GM12874 (cell line): ENCODE measurements around the gene PRKG1.

ENCODE experiments used
- TF ChIP-seq, protein P1 (sequence below): IDR thresholded peaks from 2 replicates; pipeline ENCODE4 v1.5.1; 2011; ENCODE audit warnings: low read depth, mild to moderate bottlenecking, control low read depth, low read length, moderate library complexity; ENCODE audit not compliant: insufficient read depth

The PRKG1 gene

DNA sequence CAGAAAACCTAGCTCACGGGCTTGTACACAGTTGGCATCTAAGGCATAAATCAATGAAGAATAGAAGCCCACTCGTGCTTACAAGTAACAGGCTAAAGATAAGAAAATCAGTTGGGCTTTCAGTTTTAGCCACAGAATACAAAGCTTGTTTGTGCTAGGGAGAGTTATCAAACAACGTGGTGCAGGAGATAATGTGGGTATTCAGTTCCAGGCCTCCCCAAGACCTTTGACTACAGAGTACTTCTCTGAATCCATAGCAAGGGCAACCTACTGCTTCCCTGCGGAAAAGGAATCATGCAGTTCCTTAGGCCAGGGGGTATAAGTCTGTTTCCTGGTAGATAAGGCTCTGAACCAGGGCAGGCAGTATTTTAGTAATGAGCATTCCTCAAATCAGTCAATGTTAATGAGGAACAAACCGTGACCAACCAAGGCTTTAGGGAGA is 844.6 kb downstream of the PRKG1 start:
- TF ChIP-seq, protein P1, sequence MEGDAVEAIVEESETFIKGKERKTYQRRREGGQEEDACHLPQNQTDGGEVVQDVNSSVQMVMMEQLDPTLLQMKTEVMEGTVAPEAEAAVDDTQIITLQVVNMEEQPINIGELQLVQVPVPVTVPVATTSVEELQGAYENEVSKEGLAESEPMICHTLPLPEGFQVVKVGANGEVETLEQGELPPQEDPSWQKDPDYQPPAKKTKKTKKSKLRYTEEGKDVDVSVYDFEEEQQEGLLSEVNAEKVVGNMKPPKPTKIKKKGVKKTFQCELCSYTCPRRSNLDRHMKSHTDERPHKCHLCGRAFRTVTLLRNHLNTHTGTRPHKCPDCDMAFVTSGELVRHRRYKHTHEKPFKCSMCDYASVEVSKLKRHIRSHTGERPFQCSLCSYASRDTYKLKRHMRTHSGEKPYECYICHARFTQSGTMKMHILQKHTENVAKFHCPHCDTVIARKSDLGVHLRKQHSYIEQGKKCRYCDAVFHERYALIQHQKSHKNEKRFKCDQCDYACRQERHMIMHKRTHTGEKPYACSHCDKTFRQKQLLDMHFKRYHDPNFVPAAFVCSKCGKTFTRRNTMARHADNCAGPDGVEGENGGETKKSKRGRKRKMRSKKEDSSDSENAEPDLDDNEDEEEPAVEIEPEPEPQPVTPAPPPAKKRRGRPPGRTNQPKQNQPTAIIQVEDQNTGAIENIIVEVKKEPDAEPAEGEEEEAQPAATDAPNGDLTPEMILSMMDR, result no peak

GRCh38 chr10:51920672-51921071 is 846.4 kb downstream of the PRKG1 start:
- TF ChIP-seq, protein P1, result no peak

DNA sequence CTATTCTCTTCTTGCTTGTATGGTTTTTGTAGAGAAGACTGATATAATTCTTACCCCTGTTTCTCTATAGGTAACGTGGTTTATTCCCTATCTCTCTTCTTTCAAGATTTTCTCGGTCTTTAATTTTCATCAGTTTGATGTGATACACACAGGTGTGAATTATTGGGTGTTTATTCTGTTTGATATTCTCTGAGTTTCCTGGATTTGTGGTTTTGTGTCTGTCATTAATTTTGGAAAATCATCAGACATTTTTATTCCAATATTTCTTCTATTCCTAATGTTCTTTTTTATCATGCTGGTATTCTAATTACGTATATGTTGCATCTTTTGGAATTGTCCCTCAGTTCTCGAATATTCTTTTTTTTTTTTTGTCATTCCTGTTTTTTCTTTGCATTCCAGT is 850.1 kb downstream of the PRKG1 start:
- TF ChIP-seq, protein P1, result no peak

DNA sequence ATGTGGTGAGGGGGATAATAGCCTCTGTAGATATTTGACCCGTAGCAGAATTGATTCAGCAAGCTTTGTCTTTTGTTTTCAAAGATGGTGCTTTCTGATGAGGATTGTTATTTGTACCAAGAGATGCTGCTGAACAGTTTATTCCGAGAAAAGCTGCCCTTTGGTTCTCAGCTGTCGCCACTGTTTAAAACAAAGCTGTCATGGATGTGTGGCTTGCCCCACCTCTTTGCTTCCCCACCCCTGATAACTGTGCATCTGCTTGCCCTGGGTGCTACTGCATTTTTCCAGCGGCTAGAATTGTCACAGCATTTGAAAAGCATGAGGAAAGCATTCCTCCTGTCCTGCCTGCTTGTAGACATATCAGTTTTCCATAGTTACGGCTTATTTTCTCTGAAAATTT is 852.0 kb downstream of the PRKG1 start:
- TF ChIP-seq, protein P1, result no peak

DNA sequence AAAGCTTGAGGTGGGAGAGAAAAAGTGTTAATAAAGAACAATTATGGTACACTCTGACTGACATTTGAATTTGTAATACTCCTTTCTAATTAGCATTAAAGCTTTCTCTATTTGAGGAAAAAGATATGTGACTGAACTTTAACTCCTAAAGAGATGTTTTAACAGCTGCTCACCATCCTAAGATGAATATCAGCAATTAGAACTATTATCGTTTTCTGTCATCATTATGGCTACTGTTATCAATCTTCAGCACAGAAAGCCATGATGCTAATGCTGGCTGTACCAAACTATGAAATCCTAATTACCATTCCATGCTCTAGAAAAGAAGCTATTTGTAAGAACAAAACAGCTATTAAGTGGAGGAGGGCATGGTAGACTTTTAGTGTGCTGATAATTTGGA is 853.9 kb downstream of the PRKG1 start:
- TF ChIP-seq, protein P1, result no peak

DNA sequence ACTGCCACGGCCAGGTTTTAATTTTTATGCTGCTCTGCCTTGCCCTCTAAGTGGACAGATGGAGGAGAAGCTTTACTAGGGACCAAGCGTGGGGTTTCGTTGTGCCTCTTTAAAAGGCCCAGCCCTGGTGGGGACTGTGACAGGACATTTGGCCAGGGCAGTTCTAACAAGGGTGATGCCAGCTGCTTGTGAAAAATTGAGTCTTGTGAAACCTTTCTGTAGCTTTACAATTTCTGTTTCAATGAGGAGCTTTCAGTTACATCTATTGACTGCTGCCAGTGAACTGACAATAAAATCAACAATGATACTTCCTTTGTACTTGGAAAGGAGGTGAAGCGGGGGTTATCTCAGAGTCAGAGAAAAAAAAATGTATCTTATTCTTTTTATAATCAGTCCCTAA is 858.2 kb downstream of the PRKG1 start:
- TF ChIP-seq, protein P1, result no peak

DNA sequence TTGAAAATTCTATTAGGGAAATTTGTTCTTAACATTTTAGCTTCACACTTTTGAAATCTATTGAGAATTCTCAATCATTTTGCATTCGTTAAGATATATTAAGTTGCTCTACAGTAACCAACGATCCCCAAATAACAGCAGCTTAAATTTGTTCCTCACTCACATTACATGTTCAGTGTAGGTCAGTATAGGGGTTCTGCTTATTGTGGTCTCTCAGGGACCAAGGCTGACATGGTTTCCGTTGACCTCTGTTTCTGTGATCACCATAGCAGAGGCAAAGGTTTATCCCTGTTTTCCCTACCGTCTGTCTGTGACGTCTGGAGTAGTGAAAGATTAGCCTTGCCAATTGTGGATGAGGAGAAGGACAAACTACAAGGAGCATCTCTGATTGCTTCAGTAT is 860.1 kb downstream of the PRKG1 start:
- TF ChIP-seq, protein P1, result no peak

DNA sequence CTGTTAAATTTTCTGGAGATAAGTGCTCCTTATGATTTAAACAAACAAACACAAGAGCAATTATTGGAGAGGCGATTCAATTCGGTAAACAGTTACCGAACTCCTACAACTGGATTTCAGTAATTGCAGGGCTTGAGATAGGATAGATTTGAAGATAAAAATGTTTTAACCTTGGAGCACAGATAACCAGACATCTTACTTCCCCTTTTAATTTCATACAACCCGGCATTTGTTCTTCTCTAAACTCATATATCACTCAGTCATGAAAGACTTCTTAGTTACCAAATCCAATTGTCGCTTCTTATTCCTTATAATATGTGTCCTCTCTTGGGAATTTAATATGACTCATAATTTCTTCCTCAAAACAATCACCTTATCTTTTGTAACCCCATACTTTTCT is 861.1 kb downstream of the PRKG1 start:
- TF ChIP-seq, protein P1, result no peak
